Measurements from ENCODE around the gene CNTN4.

CNTN4 gene

DNA sequence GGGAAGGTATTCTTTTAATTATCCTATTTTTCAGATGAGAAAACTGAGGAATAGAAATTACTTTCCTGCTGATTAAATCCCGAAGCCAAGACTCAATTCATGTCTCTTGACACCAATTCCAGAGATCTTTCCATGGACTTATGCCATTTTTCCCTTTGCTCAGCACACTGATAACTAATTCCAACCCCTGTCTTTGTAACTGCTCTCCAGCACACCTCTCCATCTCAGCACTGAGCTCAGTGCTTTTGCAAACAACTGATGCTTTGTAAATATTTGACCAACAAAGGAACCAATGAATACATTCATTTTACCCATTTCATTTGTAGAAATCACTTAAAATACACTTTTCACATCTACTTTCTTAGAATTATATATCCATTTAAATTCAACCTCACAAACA, 762.5 kb downstream of the CNTN4 start:
- DNase-seq (ENCODE audit: low spot score): no peak

DNA sequence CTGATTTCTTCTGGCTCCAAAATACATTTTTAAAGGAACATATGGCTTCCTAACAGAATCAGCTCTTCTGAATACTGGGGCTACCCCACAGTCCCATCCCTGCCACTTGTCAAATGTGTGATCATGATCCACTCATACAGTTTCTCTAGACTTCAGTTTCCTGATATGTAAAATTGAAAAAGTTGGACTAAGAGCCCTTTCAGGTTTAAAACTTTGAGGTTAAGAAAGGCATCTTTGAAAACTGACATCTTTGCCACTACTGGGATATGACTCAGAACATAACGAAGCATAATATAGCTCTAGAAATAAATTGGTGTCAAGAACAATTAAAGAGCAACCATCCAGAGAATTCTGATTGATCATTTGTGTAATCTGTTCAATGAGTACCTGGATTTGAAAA, 763.3 kb downstream of the CNTN4 start:
- DNase-seq (ENCODE audit: low spot score): no peak

DNA sequence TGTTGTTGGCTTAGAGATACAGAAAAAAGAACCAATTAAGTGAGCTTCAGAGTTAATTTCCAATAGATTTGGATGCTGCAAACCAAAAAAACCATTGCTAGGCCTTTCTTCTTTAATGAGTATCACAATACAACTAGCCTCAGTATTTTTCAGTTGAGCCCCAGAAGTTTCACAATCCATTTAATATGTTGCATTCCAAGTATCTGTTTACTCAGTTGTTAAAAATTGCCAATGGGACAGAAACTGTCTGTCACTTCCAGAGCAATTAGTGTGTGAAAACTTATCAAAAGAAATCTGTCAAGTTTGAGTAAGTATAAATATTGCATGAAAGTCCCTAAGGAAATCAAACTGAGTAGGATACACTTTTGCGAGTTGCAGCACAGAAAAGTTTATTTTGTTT, 763.7 kb downstream of the CNTN4 start:
- no peak for DNase-seq (ENCODE audit: low spot score)

DNA sequence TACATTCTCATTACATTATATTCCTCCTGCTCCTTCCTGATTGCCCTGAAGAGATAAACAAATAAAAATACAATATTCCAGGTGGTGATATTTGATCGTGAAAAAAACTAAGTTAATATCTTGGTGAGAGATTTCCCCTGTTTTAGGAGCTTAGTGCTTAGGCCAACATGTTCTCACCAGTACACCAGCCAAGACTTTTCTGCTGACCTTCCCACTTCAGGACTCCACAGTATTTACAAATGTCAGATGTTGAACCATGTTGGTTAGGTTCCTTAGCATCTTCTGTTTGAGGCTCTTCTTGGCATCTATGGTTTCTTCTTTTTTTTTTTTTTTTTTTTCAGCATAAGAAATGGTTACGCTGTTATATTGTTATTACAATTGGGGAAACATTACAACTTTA, 764.5 kb downstream of the CNTN4 start:
- DNase-seq (ENCODE audit: low spot score): no peak

DNA sequence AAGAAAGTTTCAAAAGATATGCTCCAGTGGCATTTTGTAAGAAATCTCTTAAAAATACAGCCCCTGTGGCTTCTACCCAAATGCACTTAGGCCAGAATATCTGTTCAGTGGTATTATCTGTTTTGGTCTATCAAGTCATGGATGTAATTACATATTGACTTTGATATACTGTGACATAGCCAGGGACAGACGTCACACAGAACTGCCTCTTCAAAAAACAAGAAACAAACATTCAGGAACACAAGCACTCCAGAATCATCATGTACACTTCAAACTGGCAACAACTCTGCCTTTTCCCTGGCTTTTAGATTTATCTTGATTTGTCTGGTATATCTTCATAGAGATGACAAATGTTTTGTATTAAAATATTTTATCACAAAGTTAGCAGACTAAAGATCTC, 771.2 kb downstream of the CNTN4 start:
- no peak for DNase-seq (ENCODE audit: low spot score)

DNA sequence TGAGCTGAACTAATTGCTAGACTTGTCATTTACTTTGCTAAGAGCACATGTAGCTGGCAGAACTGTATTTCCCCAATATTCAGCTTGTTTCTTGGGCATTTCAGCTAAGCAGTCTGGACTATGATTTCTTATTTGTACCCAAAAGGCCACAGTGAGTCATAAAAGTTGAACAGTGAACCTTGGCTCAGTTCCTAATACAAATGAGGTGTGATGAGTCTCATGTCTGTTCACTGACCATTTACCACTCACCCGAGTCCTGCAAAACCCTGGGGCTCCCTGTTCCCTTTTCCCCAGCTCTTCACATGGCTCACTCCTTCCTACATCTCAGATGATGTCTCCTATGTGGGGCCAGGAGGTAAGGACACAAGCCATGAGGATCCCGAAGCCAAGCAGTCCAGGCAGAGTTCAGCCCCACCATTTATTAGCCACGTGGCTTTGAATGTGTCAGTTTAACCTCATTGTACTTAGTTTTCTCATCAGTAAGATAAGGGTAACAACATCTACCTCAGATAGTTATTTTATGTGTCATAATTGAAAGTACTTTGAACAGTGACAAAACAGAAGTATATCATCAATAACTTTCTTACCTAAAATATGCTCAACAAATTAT, 772.2 kb downstream of the CNTN4 start:
- no peak for DNase-seq (ENCODE audit: low spot score)

DNA sequence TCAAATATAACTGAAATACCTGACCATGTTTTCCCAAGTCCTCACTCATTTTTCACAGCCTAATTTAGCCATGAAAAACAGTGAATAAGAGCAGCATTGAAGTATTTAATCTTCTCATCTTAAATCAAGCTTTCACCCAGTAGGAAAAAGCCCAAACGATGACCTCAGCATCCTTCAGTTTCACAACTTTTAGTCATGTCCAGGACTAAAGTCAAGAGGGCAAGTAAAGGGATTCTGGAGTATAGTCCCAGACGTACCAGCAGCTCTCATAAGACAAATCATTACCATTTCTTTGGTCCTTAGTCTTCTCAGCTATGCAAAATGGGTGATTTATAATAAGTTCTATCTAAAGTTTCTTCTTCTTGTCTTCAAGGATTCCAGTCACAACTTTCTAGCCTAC, 774.2 kb downstream of the CNTN4 start:
- DNase-seq (ENCODE audit: low spot score): no peak

DNA sequence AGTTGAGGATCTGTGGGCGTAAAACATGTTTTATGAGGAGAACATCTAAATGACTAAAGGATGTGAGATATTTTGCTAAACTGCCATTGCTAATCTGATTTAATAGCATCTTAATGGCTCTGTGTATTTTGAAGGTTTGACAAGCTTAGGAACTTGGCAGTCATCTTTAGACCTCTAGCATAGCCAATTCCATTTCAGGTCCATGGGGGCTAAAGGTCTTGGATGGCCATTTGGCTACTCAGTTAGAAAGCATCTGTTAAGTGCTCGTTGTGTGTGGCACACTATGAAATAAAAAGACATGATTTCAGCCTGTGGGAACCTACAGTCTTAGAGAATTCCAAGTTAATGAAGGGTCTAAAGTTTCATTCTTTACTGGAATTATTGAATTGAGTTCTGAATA, 775.3 kb downstream of the CNTN4 start:
- no peak for DNase-seq (ENCODE audit: low spot score)

GRCh38 chr3:2875699-2876098, 777.0 kb downstream of the CNTN4 start:
- DNase-seq (ENCODE audit: low spot score): no peak

GRCh38 chr3:2876362-2876761, 777.7 kb downstream of the CNTN4 start:
- DNase-seq (ENCODE audit: low spot score): no peak

DNA sequence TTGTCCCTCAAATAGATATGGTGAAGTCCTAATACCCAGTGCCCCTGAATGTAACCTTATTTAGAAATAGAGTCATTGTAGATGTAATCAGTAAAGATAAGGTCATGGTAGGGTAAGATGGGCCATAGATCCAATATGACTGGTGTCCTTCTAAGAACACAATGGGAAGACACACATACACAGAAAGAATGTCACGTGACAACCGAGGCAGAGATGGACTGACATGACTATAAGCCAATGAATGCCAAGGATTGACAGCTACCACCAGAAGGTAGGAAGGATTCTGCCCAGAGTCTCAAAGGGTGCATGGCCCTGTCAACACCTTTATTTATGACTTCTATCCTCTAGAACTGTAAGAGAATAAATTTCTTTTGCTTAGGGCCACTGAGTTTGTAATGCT, 780.4 kb downstream of the CNTN4 start:
- DNase-seq (ENCODE audit: low spot score): no peak

- DNase-seq (ENCODE audit: low spot score): no peak
Measured at GRCh38 chr3:2879587-2879986, 780.9 kb downstream of the CNTN4 start.

- DNase-seq (ENCODE audit: low spot score): no peak
Measured at GRCh38 chr3:2880218-2880756, 781.6 kb downstream of the CNTN4 start.

DNA sequence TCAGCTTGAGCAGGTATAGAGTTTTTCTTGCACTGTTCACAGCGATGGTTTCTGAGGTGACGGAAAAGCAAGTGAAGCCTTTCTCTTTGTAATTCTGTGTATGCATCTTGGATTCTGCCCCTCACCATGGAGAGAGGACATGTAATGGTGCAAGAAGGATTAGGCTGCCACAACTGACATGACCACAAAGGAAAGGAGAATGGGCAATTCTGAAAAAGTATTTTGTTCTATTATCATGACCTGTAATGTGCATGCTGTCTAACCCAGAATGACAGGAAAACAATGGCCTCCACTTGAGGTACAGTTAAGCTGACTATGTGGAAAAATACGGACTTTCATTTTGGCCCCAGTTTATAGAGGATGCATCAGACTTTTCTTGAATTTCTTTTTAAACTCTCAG, 784.6 kb downstream of the CNTN4 start:
- no peak for DNase-seq (ENCODE audit: low spot score)

GRCh38 chr3:2888592-2888991, 789.9 kb downstream of the CNTN4 start:
- no peak for DNase-seq (ENCODE audit: low spot score)

DNA sequence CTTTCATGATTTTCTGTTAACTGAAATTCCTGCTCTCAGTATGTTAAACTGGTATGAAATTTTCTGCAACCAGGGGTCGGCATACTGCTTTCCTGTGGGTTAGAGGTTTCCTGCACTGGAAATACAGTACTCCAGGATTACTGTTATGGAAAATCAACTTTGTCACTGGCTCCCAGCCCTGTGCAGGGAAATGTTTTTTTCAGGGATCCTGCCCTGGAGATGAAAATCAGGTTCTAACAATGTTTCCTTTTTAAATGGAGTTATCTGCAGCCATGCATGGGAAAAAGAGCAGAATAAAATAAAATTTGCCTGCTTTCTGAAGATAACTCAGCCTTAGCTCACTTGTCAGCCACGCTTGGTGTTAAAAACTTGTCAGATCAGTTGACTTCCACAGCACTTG, 791.1 kb downstream of the CNTN4 start:
- no peak for DNase-seq (ENCODE audit: low spot score)

DNA sequence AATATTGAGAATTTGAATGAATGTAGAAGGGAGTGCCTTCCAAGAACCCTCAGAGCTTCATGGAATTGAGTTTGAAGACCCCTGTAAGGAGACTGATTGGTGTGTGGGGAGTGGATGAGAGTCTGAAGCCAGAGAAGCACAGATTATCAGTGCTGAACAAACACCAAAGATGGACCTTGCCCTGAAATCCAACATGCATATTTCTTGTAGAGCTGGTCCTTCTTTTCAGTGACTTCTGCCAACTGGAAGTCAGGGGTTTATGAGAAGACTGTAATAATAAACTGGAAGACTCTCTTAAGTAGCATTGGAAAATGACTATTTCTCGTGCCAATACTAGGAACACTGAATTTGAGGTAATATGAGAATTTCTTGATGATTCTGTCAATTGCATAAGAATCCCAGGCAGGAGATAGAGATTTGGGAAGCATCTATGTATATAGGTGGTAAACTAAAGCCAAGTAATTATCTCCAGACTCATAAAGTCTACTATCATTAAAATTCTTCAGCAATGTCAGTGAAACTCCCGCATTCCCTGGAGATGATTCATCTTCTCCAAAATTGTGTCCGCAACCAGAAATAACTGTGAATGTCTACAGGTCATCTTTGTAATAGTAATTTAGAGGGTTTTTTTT, 797.8 kb downstream of the CNTN4 start:
- DNase-seq (ENCODE audit: low spot score): no peak

GRCh38 chr3:2897821-2898220, 799.2 kb downstream of the CNTN4 start:
- DNase-seq (ENCODE audit: low spot score): no peak

GRCh38 chr3:2898591-2899353, 800.1 kb downstream of the CNTN4 start:
- no peak for DNase-seq (ENCODE audit: low spot score)

DNA sequence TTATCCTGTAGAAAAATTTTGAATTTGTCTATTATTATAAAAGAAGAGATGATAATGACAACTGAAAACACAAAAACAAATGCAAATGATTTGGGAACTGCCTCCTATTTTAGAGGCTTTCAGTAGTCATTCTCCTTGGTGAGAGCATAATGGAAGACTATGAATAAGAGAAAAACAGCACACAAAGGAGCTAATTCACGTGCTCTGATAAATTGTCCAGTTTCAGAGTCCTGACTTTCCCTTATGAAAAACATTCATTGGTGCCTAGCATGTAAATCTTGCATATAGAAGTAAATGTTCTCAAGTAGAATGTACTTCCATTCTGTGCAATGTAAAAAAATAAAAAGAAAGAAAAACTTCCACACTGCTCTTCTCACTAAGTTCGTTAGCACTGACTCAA, 805.4 kb downstream of the CNTN4 start:
- no peak for DNase-seq (ENCODE audit: low spot score)

DNA sequence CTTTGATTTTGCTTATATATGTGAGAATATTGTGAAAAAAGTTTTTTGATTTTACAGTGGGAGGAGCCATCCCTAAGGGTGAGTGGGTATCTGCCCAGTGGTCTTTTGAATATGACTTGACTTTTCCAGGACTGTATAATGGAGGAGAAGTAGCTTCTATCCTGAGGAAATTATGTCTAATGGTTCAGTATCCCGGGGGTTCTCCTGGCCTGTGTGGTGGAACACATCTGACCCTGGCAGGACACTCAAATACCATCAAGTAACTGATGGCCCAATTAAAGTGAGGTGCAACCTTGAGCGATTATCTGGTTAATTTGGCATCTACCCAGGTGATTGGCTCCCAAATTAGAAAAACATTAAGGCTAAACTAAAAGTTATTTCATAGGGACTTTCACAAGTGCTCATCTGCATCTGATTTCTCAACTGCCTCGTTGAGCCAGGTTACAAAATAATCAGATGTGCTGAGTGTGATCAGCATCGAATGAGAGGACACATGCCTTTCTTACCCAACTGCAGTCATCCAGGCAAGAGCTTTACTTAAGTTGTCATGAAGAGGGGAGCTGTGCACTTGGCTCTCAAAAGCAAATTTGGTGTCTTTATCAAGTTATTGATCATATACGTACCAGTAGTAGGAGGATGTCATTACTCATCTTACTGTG, 810.2 kb downstream of the CNTN4 start:
- no peak for DNase-seq (ENCODE audit: low spot score)

GRCh38 chr3:2910997-2911396, 812.3 kb downstream of the CNTN4 start:
- no peak for DNase-seq (ENCODE audit: low spot score)

DNA sequence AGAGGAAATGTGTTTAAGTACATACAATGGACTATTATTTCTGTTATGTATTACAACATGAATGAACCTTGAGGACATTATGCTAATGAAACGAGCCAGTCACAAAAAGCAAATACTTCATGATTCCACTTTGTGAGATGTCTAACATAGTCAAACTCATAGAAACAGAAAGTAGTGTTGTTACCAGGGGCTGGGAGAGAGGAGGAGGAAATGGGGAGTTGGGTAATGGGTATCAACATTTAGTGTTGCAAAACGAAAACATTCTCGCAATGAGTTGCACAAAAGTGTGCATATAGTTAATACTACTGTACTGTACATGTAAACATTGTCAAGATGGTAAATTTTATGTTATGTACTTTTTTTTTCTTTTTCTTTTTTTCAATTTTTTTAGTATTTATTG, 817.2 kb downstream of the CNTN4 start:
- DNase-seq (ENCODE audit: low spot score): no peak
